K562 (cell line): Measurements from ENCODE around the gene MUCL3. TPM values are rescaled to one million over a fixed set of nuclear protein-coding genes. Genes with fewer than 3 reads are reported as not detected.

Source experiments
- CCNT2 ChIP-seq: IDR thresholded peaks from 2 replicates; pipeline ENCODE4 v1.6.1; 2011; ENCODE audit warnings: borderline replicate concordance, low read depth, mild to moderate bottlenecking, moderate library complexity, mixed read lengths, low read length; ENCODE audit not compliant: insufficient read length; ENCODE audit errors: extremely low read depth
- HNRNPUL1 ChIP-seq: fragments of 200-400 bp; formaldehyde crosslinking; IDR thresholded peaks from 2 replicates; pipeline ENCODE4 v1.6.1; 2017; ENCODE audit warnings: low read length
- KLF1 ChIP-seq: fragments of 450-650 bp; IDR thresholded peaks from 2 replicates; pipeline ENCODE4 v1.6.1; 2016; ENCODE audit warnings: missing genetic modification characterization, missing compliant biosample characterization
- KLF13 ChIP-seq: fragments of 450-650 bp; IDR thresholded peaks from 2 replicates; pipeline ENCODE4 v1.6.1; 2016; ENCODE audit warnings: missing genetic modification characterization, low read depth, mild to moderate bottlenecking, missing compliant biosample characterization, moderate library complexity, borderline replicate concordance
- NEUROD1 ChIP-seq: fragments of 150-350 bp; IDR thresholded peaks from 2 replicates; pipeline ENCODE4 v1.6.1; 2014; ENCODE audit warnings: borderline replicate concordance, low read length, low read depth; ENCODE audit not compliant: partially characterized antibody
- NONO ChIP-seq, 2 experiments: fragments of 200-400 bp in 1 of 2; fragments of 450-650 bp in 1 of 2; formaldehyde crosslinking in 1 of 2; IDR thresholded peaks; 2 replicates each; pipeline ENCODE4 v1.6.1; 2017; ENCODE audit warnings: low read depth in 2 of 2, mild to moderate bottlenecking in 2 of 2, moderate library complexity in 2 of 2, low read length in 1 of 2
- NR0B1 ChIP-seq: fragments of 450-650 bp; IDR thresholded peaks from one replicate; pipeline ENCODE4 v1.6.1; 2018; ENCODE audit warnings: mild to moderate bottlenecking, moderate library complexity; ENCODE audit not compliant: partially characterized antibody
- POLR2AphosphoS5 ChIP-seq: IDR thresholded peaks from 2 replicates; pipeline ENCODE4 v1.6.1; 2011; ENCODE audit warnings: mild to moderate bottlenecking, low read depth, low read length, moderate library complexity; ENCODE audit not compliant: control insufficient read depth, insufficient read depth
- SMC3 ChIP-seq: conservative IDR thresholded peaks from 2 replicates; pipeline ENCODE4 v1.6.1; 2011; ENCODE audit warnings: low read depth, low read length, improper control_type of control experiment; ENCODE audit not compliant: insufficient read depth
- ZBTB40 ChIP-seq, 2 experiments: fragments of 450-650 bp in 1 of 2; sonication (generic) in 1 of 2; formaldehyde crosslinking in 1 of 2; IDR thresholded peaks; 2 replicates each; pipeline versions ENCODE4 v1.7.1 to v1.9.0; 2016 to 2022; ENCODE audit warnings: inconsistent platforms in 1 of 2, mild to moderate bottlenecking in 1 of 2, missing genetic modification reagents in 1 of 2
- ZNF445 ChIP-seq: fragments of 250-450 bp; sonication (Bioruptor Pico); IDR thresholded peaks from 2 replicates; pipeline ENCODE4 v1.4.0; 2020; ENCODE audit warnings: low read depth, mild to moderate bottlenecking, moderate library complexity
- ZNF639 ChIP-seq, 2 experiments: fragments of 200-800 bp in 1 of 2; sonication (Bioruptor generic) in 1 of 2; sonication (generic) in 1 of 2; formaldehyde crosslinking in 1 of 2; IDR thresholded peaks in 1 of 2; conservative IDR thresholded peaks in 1 of 2; 2 replicates each; pipeline versions ENCODE4 v1.5.0 to v1.6.1; 2016 to 2020; ENCODE audit warnings: missing compliant biosample characterization in 1 of 2, missing genetic modification characterization in 1 of 2, missing genetic modification reagents in 1 of 2
- polyA plus RNA-seq, 8 experiments: library from polyadenylated mRNA; depleted of rRNA in 4 of 8; stranded (reverse) in 5 of 8; unstranded in 3 of 8; fragments of >200 nt; fragmentation: Nextera tagmentation in 2 of 8; fragmentation: Illumina TruSeq in 1 of 8; extraction: Ambion mirVana in 2 of 8; extraction: Trizol in 1 of 8; gene quantifications; 2 replicates each; pipeline versions ENCODE4 v1.2.1 to v1.2.3, GENCODE V29; 2011 to 2014; ENCODE audit warnings: inconsistent platforms in 1 of 8, missing spikeins in 1 of 8
- total RNA-seq, 7 experiments: library from RNA; depleted of rRNA in 6 of 7; stranded (reverse); fragments of >200 nt in 6 of 7; fragmentation: Illumina TruSeq in 2 of 7; extraction: Trizol in 2 of 7; gene quantifications; 2 replicates each; pipeline versions ENCODE4 v1.2.1 to v1.2.3, GENCODE V29; 2011 to 2021; ENCODE audit warnings: low replicate concordance in 1 of 7

The MUCL3 gene
- total and polyA plus RNA-seq, 9 of the 15 experiments (the other 6 are each of a cell fraction or from before 2014, with no cell fraction given), result 0.07 TPM; not detected in 8

GRCh38 chr6:30914854-30915590, 25.8 kb upstream of the MUCL3 start (continued):
- no peak for TF ChIP-seq ZBTB40 (IDR thresholded peaks at IDR 0.05)
- no peak for TF ChIP-seq ZBTB40 (CRISPR knock-in tag; IDR thresholded peaks at IDR 0.05)
- TF ChIP-seq NONO (IDR thresholded peaks at IDR 0.05; ENCODE audit: low read depth in 2 of 2, low read length in 1 of 2), result 0 out of 4 replicates have a peak, but pooled peaks of 1 of the 2 experiments have one; percentile 31
- 0 out of 2 replicates have a peak, but pooled peaks have one; percentile 27 for TF ChIP-seq KLF13 (tag)
- TF ChIP-seq ZNF445 (CRISPR knock-in tag), result no peak
- no peak for TF ChIP-seq CCNT2
- peak; percentile 64; the same call in 1 of the 2 replicates for TF ChIP-seq POLR2AphosphoS5
- TF ChIP-seq KLF1 (tag), result no peak
- TF ChIP-seq NEUROD1, result peak; percentile 20
- no peak for TF ChIP-seq NR0B1
- 0 out of 2 replicates have a peak, but pooled peaks have one; percentile 5 for TF ChIP-seq HNRNPUL1
- TF ChIP-seq SMC3, result 0 out of 2 replicates have a peak, but pooled peaks have one; percentile 14
- 0 out of 4 replicates have a peak, but pooled peaks of 1 of the 2 experiments have one; percentile 11 for TF ChIP-seq ZNF639 (CRISPR knock-in tag; conservative IDR thresholded peaks at IDR 0.05 in 1 of 2, IDR thresholded peaks at IDR 0.05 in 1 of 2)
